Measurements from ENCODE around the gene HNF1A. TPM values are rescaled to one million over a fixed set of nuclear protein-coding genes. Genes with fewer than 3 reads are reported as not detected.

Gene HNF1A
- polyA plus RNA-seq, 1 donor from 2014 or later, result not detected

- Histone ChIP-seq H3F3A (ENCODE audit: insufficient read depth, low read length, poor library complexity, severe bottlenecking) (no peaks in the 10 kb centered on the region), H3K4me3 (ENCODE audit: low read length) (no peak overlapping the region), H3K9me3 (ENCODE audit: low read length) (no peaks in the 10 kb centered on the region), H3K79me2 (replicated peaks; ENCODE audit: insufficient read depth, low read length) (peaks cover 10% of the 10 kb centered on the region), H2AFZ (ENCODE audit: low read depth, low read length) (no peak overlapping the region), H4K20me1 (ENCODE audit: insufficient read depth) (no peaks in the 10 kb centered on the region), H3K27ac (ENCODE audit: low read length) (no peak overlapping the region), H3K27me3 (ENCODE audit: insufficient read depth, low read depth, low read length) (no peaks in the 10 kb centered on the region), H3K9me2 (ENCODE audit: insufficient read depth, low read length) (no peaks in the 10 kb centered on the region), H3K36me3 (ENCODE audit: insufficient read depth, low read length) (no peaks in the 10 kb centered on the region), H3K4me2 (ENCODE audit: low read length) (no peak overlapping the region), H3K9ac (ENCODE audit: low read length) (no peak overlapping the region)
- TF ChIP-seq TAF1 (IDR thresholded peaks at IDR 0.05; ENCODE audit: low read depth) (no peak), RAD21 (conservative IDR thresholded peaks at IDR 0.05) (no peak), CTCF (IDR thresholded peaks at IDR 0.05; ENCODE audit: poor library complexity, severe bottlenecking) (no peak), SMC3 (conservative IDR thresholded peaks at IDR 0.05; ENCODE audit: poor library complexity) (no peak), EZH2 (IDR thresholded peaks at IDR 0.05; ENCODE audit: borderline replicate concordance, insufficient read depth, low read length, poor library complexity, severe bottlenecking) (no peak), REST (IDR thresholded peaks at IDR 0.05; ENCODE audit: borderline replicate concordance) (no peak), POLR2AphosphoS5 (IDR thresholded peaks at IDR 0.05) (no peak), EP300 (conservative IDR thresholded peaks at IDR 0.05; ENCODE audit: poor library complexity, severe bottlenecking) (no peak), MXI1 (conservative IDR thresholded peaks at IDR 0.05; ENCODE audit: poor library complexity, severe bottlenecking) (no peak)
These were observed 40.7 kb downstream of the HNF1A start for GRCh38 chr12:121018860-121019617.

- H3F3A ChIP-seq (ENCODE audit: insufficient read depth, low read length, poor library complexity, severe bottlenecking), result no peaks in the 10 kb centered on the region
- no peaks in the 10 kb centered on the region for H3K9me3 ChIP-seq (ENCODE audit: low read length)
- no peaks in the 10 kb centered on the region for H4K20me1 ChIP-seq (ENCODE audit: insufficient read depth)
- H2AFZ ChIP-seq (ENCODE audit: low read depth, low read length), result no peak overlapping the region
- H3K27me3 ChIP-seq (ENCODE audit: insufficient read depth, low read depth, low read length), result no peaks in the 10 kb centered on the region
- no peaks in the 10 kb centered on the region for H3K79me2 ChIP-seq (replicated peaks; ENCODE audit: insufficient read depth, low read length)
- TF ChIP-seq POLR2AphosphoS5 (IDR thresholded peaks at IDR 0.05) (no peak), SMC3 (conservative IDR thresholded peaks at IDR 0.05; ENCODE audit: poor library complexity) (no peak), EP300 (conservative IDR thresholded peaks at IDR 0.05; ENCODE audit: poor library complexity, severe bottlenecking) (no peak), RAD21 (conservative IDR thresholded peaks at IDR 0.05) (no peak), REST (IDR thresholded peaks at IDR 0.05; ENCODE audit: borderline replicate concordance) (no peak), TAF1 (IDR thresholded peaks at IDR 0.05; ENCODE audit: low read depth) (no peak), EZH2 (IDR thresholded peaks at IDR 0.05; ENCODE audit: borderline replicate concordance, insufficient read depth, low read length, poor library complexity, severe bottlenecking) (no peak), MXI1 (conservative IDR thresholded peaks at IDR 0.05; ENCODE audit: poor library complexity, severe bottlenecking) (no peak), CTCF (IDR thresholded peaks at IDR 0.05; ENCODE audit: poor library complexity, severe bottlenecking) (no peak)
- no peaks in the 10 kb centered on the region for H3K9me2 ChIP-seq (ENCODE audit: insufficient read depth, low read length)
- no peak overlapping the region for H3K4me2 ChIP-seq (ENCODE audit: low read length)
- H3K4me3 ChIP-seq (ENCODE audit: low read length), result no peak overlapping the region
- H3K36me3 ChIP-seq (ENCODE audit: insufficient read depth, low read length), result no peaks in the 10 kb centered on the region
- no peak overlapping the region for H3K27ac ChIP-seq (ENCODE audit: low read length)
- H3K9ac ChIP-seq (ENCODE audit: low read length), result no peak overlapping the region
These were observed 43.4 kb downstream of the HNF1A start for GRCh38 chr12:121021754-121022153.
